ENCODE measurements around the gene MEIS2.

GRCh38 chr15:36932070-36932469, 168.3 kb downstream of the MEIS2 start:
- TF ChIP-seq POLR2AphosphoS5 (IDR thresholded peaks at IDR 0.05): no peak
- no peak for TF ChIP-seq CTCF (IDR thresholded peaks at IDR 0.05)

All from suprapubic skin (tissue), 3 donors.